H1 (cell line): ENCODE results near the gene ZNF823. TPM values are rescaled to one million over a fixed set of nuclear protein-coding genes. Genes with fewer than 3 reads are reported as not detected.

Experiments used
- CTCF ChIP-seq, 3 experiments: IDR thresholded peaks; 1 replicate in 2 of 3; 2 replicates in 1 of 3; pipeline versions ENCODE4 v1.5.1 to v1.6.1; 2011; ENCODE audit warnings: low read length in 3 of 3, mild to moderate bottlenecking in 3 of 3, inconsistent platforms in 2 of 3, low read depth in 1 of 3, moderate library complexity in 1 of 3; ENCODE audit not compliant: insufficient read depth in 1 of 3; ENCODE audit errors: control extremely low read depth in 1 of 3
- TEAD4 ChIP-seq: IDR thresholded peaks from 2 replicates; pipeline ENCODE4 v1.6.1; 2012; ENCODE audit warnings: low read depth, low read length, inconsistent platforms, mixed read lengths
- polyA plus RNA-seq, 7 experiments: library from polyadenylated mRNA; depleted of rRNA in 3 of 7; stranded (reverse) in 5 of 7; unstranded in 2 of 7; fragments of >200 nt in 5 of 7; fragments of 200-250 nt in 2 of 7; gene quantifications; 1 replicate in 5 of 7; 2 replicates in 1 of 7; 4 replicates in 1 of 7; pipeline versions ENCODE4 v1.2.1 to v1.2.3, GENCODE V29; 2011 to 2013; ENCODE audit warnings: missing spikeins in 2 of 7, mixed read lengths in 2 of 7
- small RNA-seq: library from polyadenylated mRNA; stranded (forward); fragments of <200 nt; extraction: miRNeasy Mini kit (QIAGEN cat#:217004); gene quantifications from one replicate; pipeline ENCODE3, GENCODE V24; 2013; ENCODE audit not compliant: insufficient read depth
- total RNA-seq: library from RNA; stranded (reverse); fragmentation: NEBNext Ultra II Directional; extraction: Animal tissue kit (Norgen Biotek cat#: 25700); gene quantifications from 2 replicates; pipeline ENCODE4 v1.2.1, GENCODE V29; 2021

The ZNF823 gene
- total and polyA plus RNA-seq, 2 of the 8 experiments (the other 6 are each of a cell fraction or from before 2014, with no cell fraction given) = 0.73 to 2.4 TPM

DNA sequence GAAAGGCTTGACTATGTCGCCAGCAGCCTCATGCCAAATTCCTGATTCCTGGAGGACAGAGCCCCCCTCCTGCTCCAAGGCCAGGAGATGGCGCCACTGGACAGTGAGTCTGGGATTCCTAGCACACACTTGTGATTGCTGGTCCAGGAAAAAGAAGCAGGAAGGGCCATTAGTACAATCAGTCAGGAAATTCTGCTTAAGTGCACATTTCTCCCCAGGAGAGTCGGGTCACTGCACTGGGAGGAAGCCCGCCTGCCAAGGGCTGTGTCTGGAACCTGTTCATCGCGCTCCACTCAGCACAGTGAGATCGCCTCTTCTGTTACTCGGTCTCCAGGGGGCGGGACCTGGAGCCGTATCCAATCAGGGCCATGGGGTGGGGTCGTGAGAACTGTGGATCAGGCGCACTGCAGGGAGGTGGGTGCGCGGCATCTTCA, 65.1 kb downstream of the ZNF823 start (continued):
- TF ChIP-seq CTCF (IDR thresholded peaks at IDR 0.05; ENCODE audit: control extremely low read depth in 1 of 3, insufficient read depth in 1 of 3, low read depth in 1 of 3, low read length in 3 of 3) (peak; percentile 86 to 95 (median 93)), TEAD4 (0 out of 2 replicates have a peak, but pooled peaks have one; percentile 43)
- TF ChIP-seq, all 59 proteins: peak for 6

Small RNA genes within 50 kb of the gene (small RNA-seq; reads per million reads assigned to genes)
- not detected for gene ZNF833P

Other genes with a start within 250 kb of the ZNF823 start
- 7.9 and 9.5 TPM in 2 replicates for gene ZNF653, start 233.1 kb downstream of the ZNF823 start, total RNA-seq
- 7.0 and 13.0 TPM in 2 replicates for gene ZNF653, start 233.1 kb downstream of the ZNF823 start, polyA plus RNA-seq (2011; rRNA removed)
- gene ECSIT, start 209.8 kb downstream of the ZNF823 start, total RNA-seq = 53.5 and 55.7 TPM in 2 replicates
- 74.1 and 118 TPM in 2 replicates for gene ECSIT, start 209.8 kb downstream of the ZNF823 start, polyA plus RNA-seq (2011; rRNA removed)
- gene CNN1, start 200.1 kb downstream of the ZNF823 start, total RNA-seq = 29.8 and 32.4 TPM in 2 replicates
- gene CNN1, start 200.1 kb downstream of the ZNF823 start, polyA plus RNA-seq (2011; rRNA removed) = 50.8 and 62.8 TPM in 2 replicates
- 84.2 and 88.4 TPM in 2 replicates for gene ELOF1, start 179.7 kb downstream of the ZNF823 start, total RNA-seq
- 101 and 160 TPM in 2 replicates for gene ELOF1, start 179.7 kb downstream of the ZNF823 start, polyA plus RNA-seq (2011; rRNA removed)
- 8.3 and 9.0 TPM in 2 replicates for gene ACP5, start 161.3 kb downstream of the ZNF823 start, total RNA-seq
- 14.3 and 16.5 TPM in 2 replicates for gene ACP5, start 161.3 kb downstream of the ZNF823 start, polyA plus RNA-seq (2011; rRNA removed)
- gene ZNF627, start 141.5 kb downstream of the ZNF823 start, total RNA-seq = 13.7 and 15.8 TPM in 2 replicates
- 5.4 and 7.2 TPM in 2 replicates for gene ZNF627, start 141.5 kb downstream of the ZNF823 start, polyA plus RNA-seq (2011; rRNA removed)
- 0.23 and 0.48 TPM in 2 replicates for gene ZNF441, start 28.1 kb upstream of the ZNF823 start, total RNA-seq
- gene ZNF441, start 28.1 kb upstream of the ZNF823 start, polyA plus RNA-seq (2011; rRNA removed) = 0.09 and 0.22 TPM in 2 replicates
- 0.78 and 0.84 TPM in 2 replicates for gene ZNF491, start 59.6 kb upstream of the ZNF823 start, total RNA-seq
- 0.18 and 0.31 TPM in 2 replicates for gene ZNF491, start 59.6 kb upstream of the ZNF823 start, polyA plus RNA-seq (2011; rRNA removed)
- 6.5 and 7.9 TPM in 2 replicates for gene ZNF440, start 75.3 kb upstream of the ZNF823 start, total RNA-seq
- gene ZNF440, start 75.3 kb upstream of the ZNF823 start, polyA plus RNA-seq (2011; rRNA removed) = 0.63 and 0.77 TPM in 2 replicates
- 0.17 TPM in 1 of 2 replicates, not detected in the other for gene ZNF439, start 109.8 kb upstream of the ZNF823 start, total RNA-seq
- 0.05 and 0.09 TPM in 2 replicates for gene ZNF439, start 109.8 kb upstream of the ZNF823 start, polyA plus RNA-seq (2011; rRNA removed)
- gene ZNF69, start 148.8 kb upstream of the ZNF823 start, total RNA-seq = 21.2 and 22.8 TPM in 2 replicates
- 5.6 and 6.3 TPM in 2 replicates for gene ZNF69, start 148.8 kb upstream of the ZNF823 start, polyA plus RNA-seq (2011; rRNA removed)
- 9.4 and 10.5 TPM in 2 replicates for gene ZNF700, start 186.2 kb upstream of the ZNF823 start, total RNA-seq
- gene ZNF700, start 186.2 kb upstream of the ZNF823 start, polyA plus RNA-seq (2011; rRNA removed) = 1.5 and 3.0 TPM in 2 replicates
- gene ZNF763, start 226.1 kb upstream of the ZNF823 start, total RNA-seq = 1.7 TPM in 2 replicates
- gene ZNF763, start 226.1 kb upstream of the ZNF823 start, polyA plus RNA-seq (2011; rRNA removed) = 0.39 and 0.46 TPM in 2 replicates